CD14-positive monocyte (primary cell): ENCODE data around the gene ZCWPW1. TPM values are rescaled to one million over a fixed set of nuclear protein-coding genes. Genes with fewer than 3 reads are reported as not detected.
A peak's percentile ranks its signal among the peaks of the same experiment; 100 is the strongest.

ENCODE experiments used
- DNase-seq, 3 donors: peaks; one replicate each; pipeline ENCODE4 v3.0.0-alpha.2; 2011 to 2022
- H2AFZ ChIP-seq: 2 replicates; pipeline ENCODE4 v1.6.0; 2012; ENCODE audit warnings: mild to moderate bottlenecking, low read depth, low read length, inconsistent platforms; ENCODE audit not compliant: insufficient read depth, poor library complexity, severe bottlenecking
- H3K27ac ChIP-seq, 2 donors: 1 replicate in 1 of 2; 2 replicates in 1 of 2; pipeline ENCODE4 v1.5.1; 2012 to 2013; ENCODE audit warnings: low read length in 2 of 2, control low read depth in 1 of 2, inconsistent platforms in 1 of 2, low read depth in 1 of 2, mild to moderate bottlenecking in 1 of 2
- H3K27me3 ChIP-seq, 2 donors: one replicate each; pipeline versions ENCODE4 v1.6.0 to v1.6.1; 2011 to 2013; ENCODE audit warnings: low read length in 2 of 2; ENCODE audit not compliant: control insufficient read depth in 2 of 2, insufficient read depth in 2 of 2
- H3K36me3 ChIP-seq, 2 donors: replicated peaks in 1 of 2; 1 replicate in 1 of 2; 2 replicates in 1 of 2; pipeline versions ENCODE4 v1.5.1 to v1.6.1; 2012 to 2013; ENCODE audit warnings: low read length in 2 of 2, control low read depth in 1 of 2, inconsistent platforms in 1 of 2, mild to moderate bottlenecking in 1 of 2; ENCODE audit not compliant: insufficient read depth in 2 of 2, control insufficient read depth in 1 of 2
- H3K4me1 ChIP-seq, 2 donors: 1 replicate in 1 of 2; 2 replicates in 1 of 2; pipeline versions ENCODE4 v1.5.1 to v1.6.1; 2012 to 2013; ENCODE audit warnings: low read length in 2 of 2, control low read depth in 1 of 2, inconsistent platforms in 1 of 2, mild to moderate bottlenecking in 1 of 2, moderate library complexity in 1 of 2; ENCODE audit not compliant: insufficient read depth in 2 of 2, control insufficient read depth in 1 of 2
- H3K4me2 ChIP-seq: replicated peaks from 2 replicates; pipeline ENCODE3; 2012; ENCODE audit warnings: low read length, moderate library complexity, mild to moderate bottlenecking; ENCODE audit not compliant: poor library complexity, severe bottlenecking; ENCODE audit errors: extremely low read depth
- H3K4me3 ChIP-seq, 3 experiments: fragments of 200-600 bp in 1 of 3; sonication (generic) in 1 of 3; replicated peaks in 1 of 3; 1 replicate in 2 of 3; 2 replicates in 1 of 3; pipeline ENCODE4 v1.5.1; 2011 to 2013; ENCODE audit warnings: low read length in 3 of 3, mild to moderate bottlenecking in 3 of 3, control low read depth in 2 of 3, low read depth in 2 of 3, inconsistent platforms in 1 of 3, moderate library complexity in 1 of 3
- H3K79me2 ChIP-seq: 2 replicates; pipeline ENCODE4 v1.6.0; 2012; ENCODE audit warnings: mild to moderate bottlenecking, control low read depth, inconsistent platforms, low read length, moderate library complexity; ENCODE audit not compliant: insufficient read depth
- H3K9ac ChIP-seq: 2 replicates; pipeline ENCODE4 v1.6.0; 2017; ENCODE audit warnings: low read length, mild to moderate bottlenecking; ENCODE audit not compliant: insufficient read depth, poor library complexity, severe bottlenecking
- H3K9me3 ChIP-seq, 2 donors: replicated peaks in 1 of 2; 1 replicate in 1 of 2; 2 replicates in 1 of 2; pipeline versions ENCODE4 v1.5.1 to v1.6.1; 2012 to 2013; ENCODE audit warnings: low read length in 2 of 2, control low read depth in 1 of 2; ENCODE audit not compliant: control insufficient read depth in 1 of 2, insufficient read depth in 1 of 2
- H4K20me1 ChIP-seq: 2 replicates; pipeline ENCODE4 v1.6.0; 2012; ENCODE audit warnings: mild to moderate bottlenecking, low read length, control low read depth, moderate library complexity; ENCODE audit not compliant: insufficient read depth
- H3K27ac Mint-ChIP-seq, 7 donors: one replicate each; pipeline ENCODE4 v1.8.0; 2020; ENCODE audit warnings: mild to moderate bottlenecking in 7 of 7, mixed read lengths in 7 of 7, moderate library complexity in 6 of 7, inconsistent platforms in 2 of 7
- H3K27me3 Mint-ChIP-seq, 3 donors: one replicate each; pipeline ENCODE4 v1.8.0; 2021 to 2022; ENCODE audit warnings: low read depth in 3 of 3, mild to moderate bottlenecking in 3 of 3, mixed read lengths in 3 of 3, moderate library complexity in 3 of 3, inconsistent platforms in 1 of 3
- H3K36me3 Mint-ChIP-seq, 2 donors: one replicate each; pipeline ENCODE4 v1.8.0; 2020; ENCODE audit warnings: mixed read lengths in 2 of 2, inconsistent platforms in 1 of 2, mild to moderate bottlenecking in 1 of 2
- H3K4me1 Mint-ChIP-seq: one replicate; pipeline ENCODE4 v1.8.0; 2020; ENCODE audit warnings: mild to moderate bottlenecking, mixed read lengths
- H3K4me3 Mint-ChIP-seq, 2 donors: one replicate each; pipeline ENCODE4 v1.8.0; 2020; ENCODE audit warnings: mild to moderate bottlenecking in 2 of 2, mixed read lengths in 2 of 2, moderate library complexity in 1 of 2
- H3K9me3 Mint-ChIP-seq, 7 donors: one replicate each; pipeline ENCODE4 v1.8.0; 2020 to 2022; ENCODE audit warnings: mixed read lengths in 7 of 7, mild to moderate bottlenecking in 6 of 7, moderate library complexity in 6 of 7, inconsistent platforms in 2 of 7
- WGBS: methylation state at CpG from one replicate; pipeline ENCODE4 v1.1.5; 2013; ENCODE audit warnings: missing lambda C conversion rate; ENCODE audit not compliant: insufficient coverage; 5-methylcytosine and 5-hydroxymethylcytosine counted together
- intact Hi-C, 2 donors: fragments of 100-400 bp; cut with micrococcal nuclease; formaldehyde crosslinking; loops; one replicate each; pipeline versions ENCODE4 v1.15.0 to v1.15.1; 2023
- polyA plus RNA-seq, 3 donors: library from polyadenylated mRNA; depleted of rRNA in 1 of 3; unstranded in 2 of 3; stranded (reverse) in 1 of 3; fragments of 300-500 nt in 2 of 3; fragments of >200 nt in 1 of 3; fragmentation: Illumina TruSeq in 2 of 3; gene quantifications; 1 replicate in 2 of 3; 2 replicates in 1 of 3; pipeline ENCODE4 v1.2.3, GENCODE V29; 2012 to 2021
- TF ChIP-seq, protein P1 (sequence below): fragments of 200-600 bp; IDR thresholded peaks from one replicate; pipeline ENCODE4 v1.8.0; 2022; ENCODE audit warnings: antibody characterized with exemption, mild to moderate bottlenecking

Gene ZCWPW1
- polyA plus RNA-seq, 3 donors: 0.60 to 1.9 (median 1.2) TPM

DNA sequence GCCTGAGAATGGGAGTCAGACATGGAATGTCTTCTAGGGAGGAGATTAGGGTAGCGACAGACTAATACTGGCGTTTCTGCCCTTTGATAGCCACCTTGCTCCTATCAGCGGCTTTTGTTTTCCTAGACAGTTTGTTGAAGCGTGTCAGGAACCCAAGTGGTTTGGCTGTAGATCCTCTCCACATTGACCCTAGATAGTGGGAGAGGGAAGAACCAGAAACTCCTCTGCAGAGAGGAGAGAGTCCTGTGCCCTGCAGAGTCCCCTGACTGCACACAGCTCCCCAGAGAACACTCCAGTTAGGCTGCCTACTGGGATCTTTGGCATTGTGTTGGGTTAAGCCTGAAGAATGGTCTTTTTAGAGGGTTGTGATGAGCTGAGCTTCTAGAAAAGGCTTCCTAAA, 3.5 kb upstream of the ZCWPW1 start:
- H3K9ac ChIP-seq: no peak overlapping the region
- H3K9me3 Mint-ChIP-seq: peaks cover 0 to 2% (median 0%) of the 10 kb centered on the region in 7 donors
- peaks cover 27 to 37% of the 10 kb centered on the region in 2 donors for H3K36me3 Mint-ChIP-seq
- H3K4me2 ChIP-seq: no peak overlapping the region
- H3K9me3 ChIP-seq: no peaks in the 10 kb centered on the region
- WGBS: 100% methylated on average over 1 of the region's 4 CpGs
- H3K4me1 Mint-ChIP-seq: peaks cover 43% of the 10 kb centered on the region
- peaks cover 18 to 25% of the 10 kb centered on the region in 2 donors for H3K36me3 ChIP-seq
- H4K20me1 ChIP-seq: peaks cover 12% of the 10 kb centered on the region
- peaks cover 40 to 57% of the 10 kb centered on the region in 2 donors for H3K4me1 ChIP-seq
- DNase-seq: no peak
- H3K27me3 ChIP-seq: no peaks in the 10 kb centered on the region
- no peak overlapping the region for H2AFZ ChIP-seq
- peak overlapping the region in 1 of 2 donors; percentile 45 for H3K4me3 Mint-ChIP-seq
- H3K27ac ChIP-seq: peak overlapping the region in 1 of 2 donors; percentile 11
- no peak overlapping the region for H3K4me3 ChIP-seq
- H3K79me2 ChIP-seq: peaks cover 69% of the 10 kb centered on the region
- TF ChIP-seq, protein P1, sequence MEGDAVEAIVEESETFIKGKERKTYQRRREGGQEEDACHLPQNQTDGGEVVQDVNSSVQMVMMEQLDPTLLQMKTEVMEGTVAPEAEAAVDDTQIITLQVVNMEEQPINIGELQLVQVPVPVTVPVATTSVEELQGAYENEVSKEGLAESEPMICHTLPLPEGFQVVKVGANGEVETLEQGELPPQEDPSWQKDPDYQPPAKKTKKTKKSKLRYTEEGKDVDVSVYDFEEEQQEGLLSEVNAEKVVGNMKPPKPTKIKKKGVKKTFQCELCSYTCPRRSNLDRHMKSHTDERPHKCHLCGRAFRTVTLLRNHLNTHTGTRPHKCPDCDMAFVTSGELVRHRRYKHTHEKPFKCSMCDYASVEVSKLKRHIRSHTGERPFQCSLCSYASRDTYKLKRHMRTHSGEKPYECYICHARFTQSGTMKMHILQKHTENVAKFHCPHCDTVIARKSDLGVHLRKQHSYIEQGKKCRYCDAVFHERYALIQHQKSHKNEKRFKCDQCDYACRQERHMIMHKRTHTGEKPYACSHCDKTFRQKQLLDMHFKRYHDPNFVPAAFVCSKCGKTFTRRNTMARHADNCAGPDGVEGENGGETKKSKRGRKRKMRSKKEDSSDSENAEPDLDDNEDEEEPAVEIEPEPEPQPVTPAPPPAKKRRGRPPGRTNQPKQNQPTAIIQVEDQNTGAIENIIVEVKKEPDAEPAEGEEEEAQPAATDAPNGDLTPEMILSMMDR: no peak
- peaks cover 0 to 6% (median 1%) of the 10 kb centered on the region in 3 donors for H3K27me3 Mint-ChIP-seq
- intact Hi-C loops: loop anchor here in 1 of 2 donors (10.0 kb wide), 1 partner anchor 243 kb away; the partner anchor contains the start of gene GNB2
- H3K27ac Mint-ChIP-seq: peak overlapping the region in 3 of 7 donors; percentile 14 to 79 (median 22)

DNA sequence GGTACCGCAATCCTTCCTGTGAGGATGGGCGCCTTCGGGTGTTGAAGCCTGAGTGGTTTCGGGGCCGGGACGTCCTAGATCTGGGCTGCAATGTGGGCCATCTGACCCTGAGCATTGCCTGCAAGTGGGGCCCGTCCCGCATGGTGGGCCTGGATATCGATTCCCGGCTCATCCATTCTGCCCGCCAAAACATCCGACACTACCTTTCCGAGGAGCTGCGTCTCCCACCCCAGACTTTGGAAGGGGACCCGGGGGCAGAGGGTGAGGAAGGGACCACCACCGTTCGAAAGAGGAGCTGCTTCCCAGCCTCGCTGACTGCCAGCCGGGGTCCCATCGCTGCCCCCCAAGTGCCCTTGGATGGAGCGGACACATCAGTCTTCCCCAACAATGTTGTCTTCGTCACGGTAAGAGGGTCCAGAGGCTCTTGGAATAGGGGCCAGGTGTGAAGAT, 2.8 kb upstream of the ZCWPW1 start:
- Histone ChIP-seq H3K27me3 (no peaks in the 10 kb centered on the region), H3K4me2 (peak overlapping the region; percentile 86), H4K20me1 (peaks cover 12% of the 10 kb centered on the region), H3K4me3 (peak overlapping the region in 1 of 3 experiments; percentile 77), H3K79me2 (peaks cover 68% of the 10 kb centered on the region), H3K36me3 (peaks cover 18 to 25% of the 10 kb centered on the region in 2 donors), H3K9me3 (no peaks in the 10 kb centered on the region), H3K9ac (no peak overlapping the region), H3K4me1 (peaks cover 34 to 51% of the 10 kb centered on the region in 2 donors), H2AFZ (no peak overlapping the region), H3K27ac (no peak overlapping the region)
- peaks cover 0 to 6% (median 1%) of the 10 kb centered on the region in 3 donors for H3K27me3 Mint-ChIP-seq
- peaks cover 0 to 2% (median 0%) of the 10 kb centered on the region in 7 donors for H3K9me3 Mint-ChIP-seq
- H3K4me1 Mint-ChIP-seq: peaks cover 43% of the 10 kb centered on the region
- DNase-seq: no peak
- H3K36me3 Mint-ChIP-seq: peaks cover 27 to 37% of the 10 kb centered on the region in 2 donors
- TF ChIP-seq, protein P1: no peak
- WGBS: 86% methylated on average over 19 of the region's 23 CpGs
- intact Hi-C loops: loop anchor here in 1 of 2 donors (10.0 kb wide), 1 partner anchor 243 kb away; the partner anchor contains the start of gene GNB2
- peak overlapping the region in 4 of 7 donors; percentile 15 to 79 (median 38) for H3K27ac Mint-ChIP-seq
- peak overlapping the region in 1 of 2 donors; percentile 80 for H3K4me3 Mint-ChIP-seq
